GM18511 (cell line): ENCODE measurements around the gene RGS9.
"Not testable (repeated sequence)": the region's sequence is repeated elsewhere in the genome, so short reads cannot be mapped to it uniquely, and the experiment has no call there.

Source experiments
- ATAC-seq: cut with Tn5 transposase; IDR thresholded peaks from one replicate; pipeline ENCODE4 v1.9.1; 2021; ENCODE audit warnings: mild to moderate bottlenecking, moderate library complexity; ENCODE audit not compliant: unreplicated experiment

Gene RGS9

DNA sequence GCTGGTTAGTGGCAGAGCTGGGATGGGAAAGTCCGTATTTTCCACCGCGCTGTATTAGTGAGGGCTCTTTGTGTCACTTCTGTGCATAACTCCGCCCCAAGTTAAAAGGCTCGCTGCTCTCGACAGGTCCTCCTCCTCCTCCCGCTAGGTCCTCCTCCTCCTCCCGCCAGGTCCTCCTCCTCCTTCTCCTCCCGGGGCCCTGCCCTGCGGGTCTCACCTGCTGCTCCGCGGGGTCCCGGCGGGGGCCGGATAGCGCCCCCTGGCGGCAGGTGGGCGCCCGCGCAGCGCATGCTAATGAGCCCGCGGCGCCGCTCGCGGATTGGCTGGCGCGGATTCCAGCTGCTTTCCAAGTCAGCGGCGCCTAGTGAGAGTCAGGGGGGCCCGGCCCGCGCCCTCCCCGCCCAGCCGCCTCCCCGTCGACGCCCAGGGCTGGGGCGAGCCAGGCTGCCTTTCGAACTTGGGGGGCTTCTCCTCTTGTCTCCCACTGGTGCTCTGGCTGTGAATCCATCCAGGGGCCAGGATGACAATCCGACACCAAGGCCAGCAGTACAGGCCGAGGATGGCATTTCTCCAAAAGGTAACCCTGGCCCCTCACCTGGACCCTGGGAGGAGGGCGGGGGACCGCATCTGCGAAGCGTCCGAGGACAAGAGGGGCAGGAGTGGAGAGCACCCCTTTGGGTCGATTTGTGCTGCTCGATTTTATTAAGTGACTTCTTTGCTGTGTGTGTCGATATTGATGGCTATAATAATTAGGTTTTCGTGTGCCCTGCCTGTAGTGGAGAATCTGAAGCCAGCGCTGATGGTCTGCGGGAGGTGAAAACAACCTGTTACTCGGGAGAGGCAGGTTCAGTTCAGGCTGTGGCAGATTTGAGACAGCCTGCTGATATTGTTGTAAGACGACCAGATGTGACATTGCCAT is at the start of gene RGS9:
Gene RGS9, plus strand, starts transcription at position 350 of the 919 bp plus-strand sequence. Its CDS starts 171 bp downstream, at position 521.
- ATAC-seq = peak; percentile 94

DNA sequence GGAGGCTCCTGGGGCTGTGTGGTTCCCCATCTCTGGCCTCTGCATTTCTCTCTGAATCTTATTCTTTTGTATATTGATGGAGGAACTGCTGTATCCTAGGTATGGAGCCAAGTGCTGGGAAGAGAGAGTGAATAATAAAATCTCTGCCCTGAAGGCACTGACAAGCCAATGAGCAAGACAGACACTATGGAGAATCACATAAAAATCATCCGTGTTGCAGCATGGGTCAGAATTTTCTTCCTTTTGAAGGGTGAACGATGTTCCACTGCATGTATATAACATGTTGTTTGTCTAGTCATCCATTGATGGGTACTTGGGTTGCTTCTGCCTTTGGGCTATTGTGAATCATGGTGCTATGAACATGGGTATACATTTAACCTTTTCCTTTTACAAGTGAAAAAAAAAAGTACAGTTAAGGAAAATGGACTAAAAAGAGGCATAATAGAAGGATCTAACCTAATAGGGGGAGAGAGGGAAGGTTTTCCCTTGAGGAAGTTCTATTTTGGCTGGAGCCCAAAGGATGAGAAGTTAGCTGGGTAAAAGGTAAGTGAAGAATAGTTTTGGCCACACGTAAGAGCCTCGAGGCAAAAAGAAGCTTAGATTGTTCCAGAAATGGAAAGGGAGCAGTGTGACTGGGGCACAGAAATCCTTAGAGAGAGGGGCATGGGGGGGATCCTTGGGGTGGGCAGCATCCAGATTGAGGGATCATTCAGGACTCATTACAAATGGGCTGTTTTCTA is 48.4 kb upstream of the RGS9 start:
- ATAC-seq = no peak

DNA sequence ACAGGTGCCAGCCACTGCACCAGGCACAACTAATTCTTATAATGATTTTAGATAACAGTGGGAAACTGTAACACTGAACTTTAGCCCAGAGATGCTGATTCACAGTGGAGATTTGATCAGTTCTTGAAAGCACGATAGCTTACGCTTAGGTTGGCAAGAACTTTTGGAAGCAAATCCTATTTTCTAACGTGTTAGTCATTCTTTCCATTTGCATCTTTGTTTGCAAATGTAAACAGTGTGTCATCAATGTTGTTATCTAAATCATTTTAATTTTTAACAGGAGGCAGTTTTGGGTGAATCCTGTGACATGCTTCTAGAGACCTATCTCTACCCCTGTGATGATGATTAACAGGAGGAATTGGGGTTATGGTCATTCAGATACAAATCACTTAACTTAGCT is 44.9 kb upstream of the RGS9 start:
- ATAC-seq = no peak

DNA sequence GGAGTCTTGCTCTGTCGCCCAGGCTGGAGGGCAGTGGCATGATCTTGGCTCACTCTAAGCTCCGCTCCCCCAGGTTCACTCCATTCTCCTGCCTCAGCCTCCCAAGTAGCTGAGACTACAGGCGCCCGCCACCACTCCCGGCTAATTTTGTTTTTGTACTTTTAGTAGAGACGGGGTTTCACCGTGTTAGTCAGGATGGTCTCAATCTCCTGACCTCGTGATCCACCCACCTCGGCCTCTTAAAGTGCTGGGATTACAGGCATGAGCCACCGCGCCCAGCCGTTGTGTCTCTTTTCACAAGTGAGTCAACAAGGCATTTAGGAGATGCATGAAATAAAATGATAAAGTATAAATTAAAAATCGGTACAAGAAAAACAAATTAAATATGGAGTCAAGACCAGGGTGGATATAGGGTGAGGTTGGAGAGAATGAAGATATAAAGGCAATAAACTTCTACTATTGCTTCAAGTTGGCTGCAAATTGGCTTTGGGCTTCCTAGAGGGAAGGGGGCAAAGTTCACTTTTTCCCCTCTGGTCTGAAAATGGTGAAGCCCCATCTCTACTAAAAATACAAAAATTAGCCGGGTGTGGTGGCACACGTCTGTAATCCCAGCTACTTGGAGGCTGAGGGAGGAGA is 44.3 kb upstream of the RGS9 start:
- not testable (repeated sequence) for ATAC-seq

DNA sequence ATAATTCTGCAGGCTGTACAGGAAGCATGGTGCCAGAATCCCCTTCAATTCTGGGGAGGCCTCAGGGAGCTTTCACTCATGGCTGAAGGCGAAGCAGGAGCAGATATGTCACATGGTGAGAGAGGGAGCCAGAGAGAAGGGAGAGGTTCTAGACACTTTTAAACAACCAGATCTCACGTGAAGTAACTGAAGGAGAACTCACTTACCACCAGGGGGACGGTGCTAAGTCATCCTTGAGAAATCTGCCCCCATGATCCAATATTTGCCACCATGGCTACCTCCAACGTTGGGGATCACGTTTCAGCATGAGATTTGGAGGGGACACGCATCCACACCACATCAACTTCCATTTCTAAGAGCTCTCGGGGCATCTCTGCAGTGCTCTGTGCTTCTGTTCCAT is 43.2 kb upstream of the RGS9 start:
- no peak for ATAC-seq

DNA sequence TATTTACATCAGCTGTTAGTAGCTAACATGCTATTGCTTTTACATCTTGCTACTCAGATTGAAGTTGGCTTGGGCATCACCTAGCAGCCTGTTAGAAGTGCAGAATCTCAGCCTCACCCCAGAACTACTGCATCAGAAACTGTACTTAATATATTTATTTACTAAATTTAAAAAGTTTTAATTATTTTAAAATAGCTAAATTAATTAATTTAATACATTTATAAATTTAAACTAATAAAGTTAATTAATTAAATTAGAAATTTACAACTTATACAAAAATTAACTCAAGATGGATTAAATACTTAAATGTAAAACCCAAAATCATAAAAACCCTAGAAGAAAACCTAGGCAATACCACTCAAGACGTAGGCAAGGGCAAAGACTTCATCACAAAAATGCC is 41.7 kb upstream of the RGS9 start:
- no peak for ATAC-seq

DNA sequence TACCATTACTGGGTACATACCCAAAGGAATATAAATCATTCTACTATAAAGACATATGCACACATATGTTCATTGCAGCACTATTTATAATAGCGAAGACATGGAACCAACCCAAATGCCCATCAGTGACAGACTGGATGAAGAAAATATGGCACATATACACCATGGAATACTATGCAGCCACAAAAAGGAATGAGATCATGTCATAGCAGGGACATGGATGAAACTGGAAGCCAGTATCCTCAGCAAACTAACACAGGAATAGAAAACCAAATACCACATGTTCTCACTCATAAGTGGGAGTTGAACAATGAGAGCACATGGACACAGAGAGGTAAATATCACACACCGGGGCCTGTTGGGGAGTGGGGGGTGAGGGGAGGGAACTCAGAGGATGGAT is 40.8 kb upstream of the RGS9 start:
- ATAC-seq = not testable (repeated sequence)

DNA sequence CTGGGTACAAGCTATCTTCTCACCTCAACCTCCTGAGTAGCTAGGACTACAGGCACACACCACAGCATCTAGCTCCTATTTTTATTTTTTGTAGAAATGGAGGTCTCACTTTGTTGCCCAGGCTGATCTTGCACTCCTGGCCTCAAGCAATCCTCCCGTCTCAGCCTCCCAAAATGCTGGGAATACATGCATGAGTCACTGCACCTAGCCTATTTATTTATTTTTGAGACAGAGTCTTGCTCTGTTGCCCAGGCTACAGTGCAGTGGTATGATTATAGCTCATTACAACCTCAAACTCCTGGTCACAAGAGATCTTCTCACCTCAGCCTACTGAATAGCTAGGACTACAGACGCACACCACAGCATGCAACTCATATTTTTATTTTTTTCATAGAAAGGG is 40.1 kb upstream of the RGS9 start:
- no peak for ATAC-seq

DNA sequence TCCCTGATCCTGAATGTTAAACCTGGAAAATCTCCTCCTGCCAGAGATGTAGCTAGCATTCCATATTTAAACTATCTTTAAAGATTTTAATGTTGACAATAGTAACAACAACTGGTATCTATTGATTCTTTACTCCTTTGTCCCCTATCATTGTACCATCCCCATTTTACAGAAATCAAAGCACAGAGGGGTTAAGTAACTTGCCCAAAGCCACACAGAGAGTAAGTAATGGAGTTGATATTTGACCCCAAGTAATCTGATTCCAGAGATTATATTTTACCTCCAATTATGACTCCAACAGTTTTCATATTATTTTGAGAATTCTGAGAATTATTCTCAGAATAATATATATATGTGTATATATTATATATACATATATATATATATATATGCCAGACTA is 37.7 kb upstream of the RGS9 start:
- ATAC-seq = no peak

DNA sequence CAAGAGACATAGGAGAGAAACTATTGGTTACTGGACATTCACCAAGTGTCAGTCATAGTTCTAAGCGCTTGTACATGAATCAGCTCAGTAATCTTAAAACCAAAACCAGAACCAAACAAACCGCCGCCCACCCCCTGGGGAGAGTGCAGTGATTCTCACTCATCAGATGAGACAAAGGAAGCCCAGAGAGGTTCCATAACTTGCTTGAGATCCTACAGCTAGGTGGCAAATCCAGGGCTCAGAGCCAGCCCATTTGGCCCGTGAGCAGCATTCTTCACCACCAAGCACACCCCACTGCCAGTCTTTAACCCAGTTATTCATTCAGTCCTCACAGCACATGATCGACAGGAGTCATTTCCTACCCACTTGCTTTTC is 37.2 kb upstream of the RGS9 start:
- peak; percentile 85 for ATAC-seq

DNA sequence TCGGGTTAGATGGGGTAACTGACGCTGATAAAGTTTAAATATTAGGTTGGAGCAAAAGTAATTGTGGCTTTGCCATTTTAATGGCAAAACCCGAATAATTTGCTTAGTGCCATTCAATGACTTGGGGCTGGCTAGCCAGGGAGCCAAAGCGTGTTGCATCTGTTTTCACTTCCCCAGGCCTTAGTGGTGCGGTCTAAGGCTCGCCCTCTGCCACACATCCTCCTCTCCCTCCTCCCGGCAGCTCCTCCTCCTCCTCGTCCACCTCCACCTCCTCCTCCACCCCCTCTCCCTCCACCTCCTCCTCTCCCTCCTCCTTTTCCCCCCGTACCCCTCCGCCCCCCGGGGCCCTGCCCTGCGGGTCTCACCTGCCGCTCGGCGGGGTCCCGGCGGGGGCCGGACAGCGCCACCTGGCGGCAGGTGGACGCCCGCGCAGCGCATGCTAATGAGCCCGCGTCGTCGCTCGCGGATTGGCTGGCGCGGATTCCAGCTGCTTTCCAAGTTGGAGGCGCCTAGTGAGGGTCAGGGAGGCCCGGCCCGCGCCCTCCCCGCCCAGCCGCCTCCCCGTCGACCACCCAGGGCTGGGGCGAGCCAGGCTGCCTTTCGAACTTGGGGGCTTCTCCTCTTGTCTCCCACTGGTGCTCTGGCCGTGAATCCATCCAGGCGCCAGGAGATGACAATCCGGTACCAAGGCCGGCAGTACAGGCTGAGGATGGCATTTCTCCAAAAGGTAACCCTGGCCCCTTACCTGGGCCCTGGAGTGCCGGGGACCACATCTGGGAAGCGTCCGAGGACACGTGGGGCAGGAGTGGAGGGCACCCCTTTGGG is 36.6 kb upstream of the RGS9 start:
- peak; percentile 83 for ATAC-seq

DNA sequence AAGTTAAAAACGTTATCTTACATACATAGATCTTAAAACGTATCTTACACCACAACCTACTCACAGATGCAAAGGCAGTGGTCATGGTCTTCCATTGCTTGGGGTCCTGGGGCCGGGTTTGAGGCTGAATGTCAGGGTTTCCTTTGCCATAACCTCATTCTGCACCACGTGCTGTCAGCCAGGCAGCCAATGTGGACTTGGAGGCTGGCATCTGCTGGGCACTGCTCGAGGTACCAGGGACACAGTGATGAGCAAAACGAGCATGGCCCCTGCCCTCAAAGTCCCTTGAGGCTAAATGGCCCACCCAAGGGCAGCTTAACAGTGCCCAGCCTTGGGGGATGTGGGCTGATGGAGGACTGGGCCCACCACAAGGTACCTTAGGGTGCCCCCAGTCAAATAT is 35.8 kb upstream of the RGS9 start:
- ATAC-seq = no peak

DNA sequence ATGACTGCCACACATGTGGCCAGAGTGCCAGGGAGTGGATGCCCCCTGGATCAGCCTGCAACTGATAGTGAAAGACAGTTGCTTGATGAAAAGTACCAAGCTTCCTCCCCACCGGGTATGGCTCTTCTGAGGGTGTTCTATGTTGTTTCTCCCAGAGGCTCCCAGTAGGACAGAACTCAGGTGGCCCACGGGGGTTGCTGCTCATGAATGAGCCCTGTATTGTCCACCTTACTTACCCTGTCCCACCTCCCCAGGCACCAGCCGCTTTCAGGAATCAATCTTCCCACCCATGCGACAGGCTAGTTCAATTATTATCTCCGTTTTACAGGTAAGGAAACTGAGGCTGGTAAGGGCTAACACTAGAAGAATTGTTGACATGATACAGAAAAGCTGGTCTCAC is 34.9 kb upstream of the RGS9 start:
- ATAC-seq = no peak

DNA sequence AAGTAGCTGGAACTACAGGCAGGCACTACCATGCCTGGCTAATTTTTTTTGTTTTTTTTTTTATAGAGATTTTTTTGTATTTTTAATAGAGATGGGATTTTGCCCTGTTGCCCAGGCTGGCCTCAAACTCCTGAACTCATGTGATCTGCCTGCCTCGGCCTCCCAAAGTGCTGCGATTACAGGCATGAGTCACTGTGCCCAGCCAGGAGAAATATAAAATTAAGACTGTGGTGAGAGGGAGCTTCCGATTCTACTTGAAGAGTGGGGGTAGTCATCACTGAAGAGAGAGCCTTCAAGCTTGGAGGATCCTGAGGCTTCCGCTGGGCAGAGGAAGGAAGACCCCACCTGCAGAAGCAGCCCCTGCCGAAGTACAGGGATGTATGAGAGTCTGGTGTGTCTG is 34.4 kb upstream of the RGS9 start:
- ATAC-seq = no peak

DNA sequence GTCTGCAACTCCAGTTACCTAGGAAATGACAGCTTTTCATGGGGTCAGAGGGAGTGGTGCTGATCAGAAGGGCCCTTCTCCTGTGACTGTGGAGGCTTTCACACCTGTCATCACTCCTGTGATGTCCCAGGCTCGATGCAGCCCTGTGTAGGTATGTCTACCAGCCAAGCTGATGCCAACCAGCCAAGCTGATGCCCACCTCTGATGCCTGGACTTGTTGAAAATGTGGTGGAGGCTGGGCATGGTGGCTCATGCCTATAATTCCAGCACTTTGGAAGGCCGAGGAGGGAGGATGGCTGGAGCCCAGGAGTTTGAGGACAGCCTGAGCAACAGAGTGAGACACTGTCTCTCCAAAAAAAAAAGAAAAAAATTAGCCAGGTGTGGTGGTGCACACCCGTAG is 33.7 kb upstream of the RGS9 start:
- no peak for ATAC-seq

DNA sequence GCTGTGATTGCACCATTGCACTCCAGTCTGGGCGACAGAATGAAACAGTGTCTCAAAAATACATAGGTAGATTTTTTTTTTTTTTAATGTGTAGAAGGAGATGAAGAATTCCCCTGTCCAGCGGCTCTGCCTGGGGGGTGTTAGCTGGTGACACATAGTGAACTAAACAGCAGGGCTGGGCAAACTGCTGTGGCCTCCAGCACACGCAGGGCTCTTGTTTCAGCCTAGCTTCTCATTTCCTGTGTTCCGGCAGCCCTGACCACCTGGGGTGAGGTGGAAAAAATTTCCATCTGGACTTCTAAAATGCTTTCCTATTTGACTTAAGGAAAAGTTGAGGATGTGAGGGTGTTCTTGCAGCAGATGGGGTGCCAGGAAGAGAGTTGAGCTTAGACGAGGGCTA is 33.3 kb upstream of the RGS9 start:
- ATAC-seq = no peak

DNA sequence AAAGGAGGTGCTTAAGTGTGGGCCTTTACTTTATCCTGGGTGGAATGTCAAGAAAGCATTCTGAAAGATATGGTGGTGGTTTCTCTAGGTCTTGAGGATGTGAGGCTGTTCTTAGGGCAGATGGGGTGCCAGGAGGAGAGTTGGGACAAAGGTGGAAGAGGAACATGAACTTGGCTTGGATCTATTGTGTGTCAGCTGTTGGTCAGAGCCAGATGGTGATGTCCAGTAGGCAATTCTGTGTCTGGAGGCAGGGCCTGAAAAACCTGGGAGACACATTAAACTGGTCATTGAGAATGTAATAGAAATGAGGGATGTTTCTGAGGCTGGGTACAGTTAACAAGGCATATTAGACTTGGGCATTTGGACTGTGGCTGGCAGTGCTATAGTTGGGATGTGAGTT is 32.6 kb upstream of the RGS9 start:
- no peak for ATAC-seq

DNA sequence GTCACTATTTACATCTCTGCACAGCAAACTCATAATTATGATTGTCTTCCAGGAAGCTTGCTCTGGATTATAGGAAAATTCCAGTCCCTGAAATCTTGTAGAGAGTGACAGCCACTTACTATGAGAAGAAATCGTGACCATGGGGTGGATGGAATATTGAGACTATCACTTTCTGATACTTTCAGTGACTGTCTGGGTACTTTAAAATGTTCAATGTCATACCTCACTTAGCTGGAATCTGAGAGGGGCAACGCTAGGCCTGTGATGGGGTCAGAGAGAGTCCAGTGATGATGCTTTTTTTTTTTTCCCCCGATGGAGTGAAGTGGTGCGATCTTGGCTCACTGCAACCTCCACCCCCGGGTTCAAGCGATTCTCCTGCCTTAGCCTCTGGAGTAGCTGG is 32.2 kb upstream of the RGS9 start:
- no peak for ATAC-seq

DNA sequence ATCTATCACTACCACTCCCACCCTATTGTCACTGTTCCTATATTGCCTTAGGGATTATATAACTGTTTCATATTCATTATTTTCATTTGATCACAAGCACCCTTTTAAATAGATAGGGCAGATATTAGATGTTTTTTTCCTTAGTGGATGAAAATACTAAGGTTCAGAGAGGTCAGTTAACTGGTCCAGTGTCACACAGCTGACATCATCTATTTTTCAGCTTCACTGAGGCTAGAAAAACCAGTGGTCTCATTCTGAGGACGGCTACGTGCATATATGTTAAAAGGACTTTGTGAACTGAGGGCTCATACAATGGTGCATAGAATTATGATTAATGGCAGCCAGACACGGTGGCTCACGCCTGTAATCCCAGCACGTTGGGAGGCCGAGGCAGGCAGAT is 29.0 kb upstream of the RGS9 start:
- ATAC-seq = no peak

DNA sequence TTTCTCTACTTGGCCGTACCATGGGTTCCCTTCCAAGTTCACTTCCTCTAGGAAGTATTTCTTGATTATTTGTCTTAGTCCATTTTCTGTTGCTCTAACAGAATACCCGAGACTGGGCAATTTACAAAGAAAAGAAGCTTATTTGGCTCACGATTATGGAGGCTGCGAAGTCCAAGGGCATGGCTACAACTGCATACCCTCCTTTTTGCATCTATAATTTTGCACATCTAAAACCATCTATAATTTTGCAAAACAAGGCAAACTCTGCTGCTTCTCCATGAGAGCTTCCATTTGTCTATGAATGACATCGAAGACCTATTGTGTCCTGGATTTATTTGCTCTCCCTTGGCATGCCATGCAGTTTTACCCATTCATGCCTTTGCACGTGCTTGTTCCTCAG is 27.6 kb upstream of the RGS9 start:
- no peak for ATAC-seq
